ENCODE data around the gene ATXN7L2.
A peak's percentile ranks its signal among the peaks of the same experiment; 100 is the strongest.

The ATXN7L2 gene

GRCh38 chr1:109476825-109477224 lies 6.9 kb upstream of the ATXN7L2 start:
- DNase-seq, result no peak

DNA sequence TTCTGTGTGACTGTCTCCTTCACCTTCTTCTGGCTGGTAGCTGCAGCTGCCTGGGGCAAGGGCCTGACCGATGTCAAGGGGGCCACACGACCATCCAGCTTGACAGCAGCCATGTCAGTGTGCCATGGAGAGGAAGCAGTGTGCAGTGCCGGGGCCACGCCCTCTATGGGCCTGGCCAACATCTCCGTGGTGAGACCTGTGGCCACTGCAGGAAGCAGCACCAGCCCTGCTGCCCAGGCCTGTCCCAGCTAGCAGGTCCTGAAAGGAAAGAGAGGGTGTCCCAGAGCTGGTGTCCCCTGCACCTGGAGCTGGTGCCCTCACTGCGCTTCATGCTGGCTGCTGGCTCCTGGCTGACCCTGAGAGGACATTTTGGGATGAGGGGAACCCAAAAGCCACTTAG lies 5.9 kb upstream of the ATXN7L2 start:
- no peak for DNase-seq

- no peak for DNase-seq
Observed at GRCh38 chr1:109478806-109479205, 4.9 kb upstream of the ATXN7L2 start.

DNA sequence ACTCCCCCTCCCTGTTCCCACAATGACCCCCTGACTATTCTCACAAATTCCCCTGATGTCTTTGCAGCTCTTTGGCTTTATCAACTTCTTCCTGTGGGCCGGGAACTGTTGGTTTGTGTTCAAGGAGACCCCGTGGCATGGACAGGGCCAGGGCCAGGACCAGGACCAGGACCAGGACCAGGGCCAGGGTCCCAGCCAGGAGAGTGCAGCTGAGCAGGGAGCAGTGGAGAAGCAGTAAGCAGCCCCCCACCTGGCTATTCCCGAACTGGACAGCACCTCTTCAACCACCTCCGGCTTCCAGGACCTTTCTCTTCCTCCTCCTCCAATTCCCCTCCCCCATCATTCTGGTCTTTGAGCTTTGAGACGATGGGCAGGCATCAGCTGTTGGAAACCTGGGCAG lies 4.4 kb upstream of the ATXN7L2 start:
- DNase-seq, result no peak

DNA sequence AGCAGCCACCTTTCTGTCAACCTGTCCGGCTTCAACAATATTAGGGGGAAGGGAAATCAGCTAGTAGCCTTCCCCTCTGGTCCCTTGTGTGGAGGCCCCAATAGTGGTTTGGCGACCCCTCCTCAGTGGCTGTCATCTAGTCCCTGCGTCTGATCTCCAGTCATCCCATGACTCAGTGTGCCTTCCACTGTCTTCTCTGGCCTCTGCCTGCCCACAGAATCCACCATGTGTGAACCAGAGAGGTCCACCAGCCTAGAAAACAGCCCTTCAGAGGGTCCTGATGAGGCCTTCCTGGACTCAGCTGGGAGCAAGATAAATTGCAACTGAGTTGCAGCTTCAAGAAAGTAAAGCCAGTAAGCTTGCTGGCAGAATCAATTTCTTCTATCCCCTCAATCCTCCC lies 3.8 kb upstream of the ATXN7L2 start:
- no peak for DNase-seq

DNA sequence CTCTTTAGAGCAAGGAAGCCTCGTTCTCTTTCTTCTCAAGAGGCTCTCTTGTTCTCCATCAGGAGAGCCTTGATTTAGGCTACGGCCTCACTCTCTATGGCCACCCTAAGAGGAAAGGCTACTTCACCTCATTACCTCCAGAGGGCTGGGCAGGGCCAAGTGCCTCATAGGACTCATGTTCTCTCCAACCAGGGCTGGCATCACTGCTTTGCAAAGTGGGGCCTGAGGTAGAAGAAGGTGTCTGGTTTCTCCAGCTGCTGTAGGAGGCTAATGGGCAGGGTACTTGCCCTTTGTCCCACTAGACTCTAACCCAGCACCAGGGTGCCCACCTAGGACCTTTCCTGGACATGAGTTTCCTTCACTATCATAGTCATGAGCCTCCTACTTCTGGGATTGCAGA lies 2.1 kb upstream of the ATXN7L2 start:
- DNase-seq, result no peak

- DNase-seq, result no peak
Observed at GRCh38 chr1:109482242-109482641, 1.5 kb upstream of the ATXN7L2 start.

- no peak for DNase-seq
Observed at GRCh38 chr1:109482791-109483671, 674 bp upstream of the ATXN7L2 start.

DNA sequence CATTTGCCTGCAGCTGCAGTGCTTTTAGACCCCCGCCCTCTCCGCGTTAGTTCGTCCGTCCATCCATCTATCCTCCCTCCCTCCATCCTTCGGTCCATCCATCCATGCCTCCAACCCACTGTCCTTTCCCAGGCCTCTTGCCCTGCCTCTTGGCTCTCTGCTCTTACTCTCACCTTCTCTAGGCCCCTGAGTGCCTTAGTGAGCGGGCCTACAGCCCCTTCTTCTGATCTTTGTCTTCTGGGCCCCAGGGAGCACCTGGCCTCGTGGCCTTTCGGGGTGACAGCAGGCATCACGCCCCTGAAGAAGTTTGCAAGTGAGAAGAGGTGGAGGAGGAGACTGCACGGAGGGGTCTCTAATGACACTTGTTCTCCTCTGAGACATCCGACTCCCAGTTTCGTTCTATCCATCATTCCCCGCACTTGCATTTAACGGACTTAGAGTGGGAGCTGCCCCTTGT lies 842 bp downstream of the ATXN7L2 start:
- DNase-seq, result no peak

- no peak for DNase-seq
Observed at GRCh38 chr1:109485001-109485400, 1.3 kb downstream of the ATXN7L2 start.

- no peak for DNase-seq
Observed at GRCh38 chr1:109487261-109487660, 3.6 kb downstream of the ATXN7L2 start.

- DNase-seq, result no peak
Observed at GRCh38 chr1:109488201-109488600, 4.5 kb downstream of the ATXN7L2 start.

- DNase-seq, result no peak
Observed at GRCh38 chr1:109488696-109489095, 5.0 kb downstream of the ATXN7L2 start.

- DNase-seq, result no peak
Observed at GRCh38 chr1:109490029-109490933, 6.6 kb downstream of the ATXN7L2 start.

- no peak for DNase-seq
Observed at GRCh38 chr1:109490934-109491302, 7.2 kb downstream of the ATXN7L2 start.

- no peak for DNase-seq
Observed at GRCh38 chr1:109491372-109491771, 7.7 kb downstream of the ATXN7L2 start.

- DNase-seq, result no peak
Observed at GRCh38 chr1:109492779-109493178, 9.1 kb downstream of the ATXN7L2 start.

DNA sequence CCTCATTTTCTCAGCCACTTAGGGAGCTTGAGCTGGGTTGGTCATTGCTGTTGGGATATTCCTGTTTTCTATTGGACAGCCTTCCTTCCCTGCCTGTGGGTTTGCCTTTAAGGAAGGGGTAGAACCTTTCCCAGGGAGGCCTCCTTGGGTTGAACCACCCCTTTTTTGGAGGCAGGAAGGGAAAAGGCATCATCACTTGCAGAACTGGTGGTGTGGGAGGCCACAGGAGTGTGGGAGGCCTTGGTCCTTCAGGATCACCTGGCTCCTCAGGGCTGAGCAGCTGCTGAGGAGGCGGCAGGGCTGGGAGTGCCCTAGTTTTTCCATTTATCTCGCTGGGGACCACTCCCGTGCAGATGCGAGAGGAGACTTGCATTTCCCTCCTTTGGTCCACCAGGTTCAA lies 9.5 kb downstream of the ATXN7L2 start:
- no peak for DNase-seq

DNA sequence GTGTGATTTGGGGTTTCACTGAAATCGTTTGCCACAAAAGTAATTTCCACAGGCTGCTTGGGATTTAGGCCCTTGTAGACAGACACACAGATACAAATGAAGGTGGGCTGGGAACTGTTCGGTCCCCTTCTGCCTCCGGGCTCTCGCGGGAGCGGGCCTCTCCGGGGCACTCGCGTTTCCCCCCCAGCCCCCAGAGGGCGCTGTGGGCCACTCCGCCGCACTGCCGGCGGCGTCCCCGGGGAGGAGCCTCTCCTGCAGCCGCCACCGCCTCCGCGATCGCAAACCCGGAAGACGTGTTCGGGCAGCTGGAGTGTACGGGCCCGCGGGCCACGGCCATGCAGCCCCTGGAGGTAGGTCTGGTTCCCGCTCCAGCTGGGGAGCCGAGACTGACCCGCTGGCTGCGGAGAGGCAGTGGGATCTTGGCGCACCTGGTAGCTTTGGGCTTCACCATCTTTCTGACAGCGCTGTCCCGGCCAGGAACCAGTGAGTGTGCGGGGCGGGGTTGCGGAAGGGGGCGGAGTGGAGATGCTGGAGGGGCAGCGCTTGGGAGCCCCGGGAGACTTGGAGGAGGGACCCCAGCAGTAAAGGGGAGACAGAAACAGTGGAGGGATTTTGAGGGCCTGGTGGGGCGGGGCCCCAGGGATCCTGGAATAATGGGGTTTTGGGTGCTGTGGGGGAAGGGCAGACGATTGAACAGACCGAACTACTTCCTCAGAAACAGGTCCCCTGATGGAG lies 10.3 kb downstream of the ATXN7L2 start, which contains the start of gene CYB561D1:
CYB561D1 (plus strand) TSS at position 290 of the 735 bp plus-strand sequence; CDS start at position 336, 46 bp downstream.
- peak; percentile 87 for DNase-seq

- DNase-seq, result no peak
Observed at GRCh38 chr1:109495738-109496137, 12.0 kb downstream of the ATXN7L2 start.

DNA sequence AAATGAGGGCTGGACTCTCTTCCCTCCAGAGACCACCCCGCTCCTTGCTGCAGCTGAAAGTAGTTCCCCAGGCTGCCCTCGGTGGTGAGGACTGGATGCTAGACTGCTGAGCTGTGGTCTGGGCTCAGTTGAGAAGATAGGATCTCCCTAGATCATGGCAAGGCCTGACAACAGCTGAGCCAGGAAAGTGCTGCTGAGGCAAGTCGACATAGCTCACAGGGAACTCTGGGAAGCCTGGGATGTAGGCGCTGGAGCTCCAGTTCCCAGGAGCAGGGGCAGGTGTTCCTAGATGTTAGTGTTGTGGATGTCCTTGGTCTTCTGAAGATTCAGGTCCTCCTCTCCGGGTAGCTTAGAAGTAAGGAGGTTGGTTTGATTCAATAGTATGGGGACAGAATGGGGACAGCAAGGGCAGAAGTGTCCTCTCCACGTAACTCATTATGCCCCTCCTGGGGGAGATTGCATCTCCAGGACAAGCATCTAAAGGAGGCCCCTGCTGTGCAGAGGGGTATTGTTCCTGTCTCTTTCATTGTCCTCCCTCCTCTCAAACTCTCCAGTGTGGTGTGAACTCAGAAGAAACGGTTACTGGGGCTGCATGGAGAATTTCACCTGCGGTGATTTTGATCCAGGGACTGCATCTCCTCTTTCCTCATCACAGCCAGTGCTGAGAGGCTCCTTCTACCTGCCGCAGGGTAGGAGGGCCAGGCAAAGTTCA lies 13.9 kb downstream of the ATXN7L2 start:
- no peak for DNase-seq

- no peak for DNase-seq
Observed at GRCh38 chr1:109498161-109498801, 14.6 kb downstream of the ATXN7L2 start.
